GM23248 (cell line): ENCODE data around the gene ZNF407.

Experiments used
- EZH2 ChIP-seq: fragments of 200-600 bp; sonication (generic); IDR thresholded peaks from 2 replicates; pipeline ENCODE4 v1.6.1; 2018; ENCODE audit warnings: antibody characterized with exemption, mild to moderate bottlenecking; ENCODE audit not compliant: insufficient read depth, poor library complexity, severe bottlenecking
- EZH2phosphoT487 ChIP-seq: fragments of 200-600 bp; sonication (generic); IDR thresholded peaks from 2 replicates; pipeline ENCODE4 v1.6.1; 2018; ENCODE audit warnings: antibody characterized with exemption, moderate library complexity, mild to moderate bottlenecking, low read depth; ENCODE audit not compliant: insufficient read depth

GRCh38 chr18:74940856-74941255 is 343.2 kb downstream of the ZNF407 start:
- TF ChIP-seq EZH2phosphoT487 (no peak), EZH2 (no peak)
